ENCODE measurements around the gene CLNS1A. TPM values are rescaled to one million over a fixed set of nuclear protein-coding genes. Genes with fewer than 3 reads are reported as not detected.

CLNS1A gene
- total and polyA plus RNA-seq, 5 donors from 2014 or later = 66.9 to 131 (median 105) TPM

GRCh38 chr11:77611921-77612320, 25.7 kb downstream of the CLNS1A start:
- no peaks in the 10 kb centered on the region for H3K9me3 Mint-ChIP-seq
- no peaks in the 10 kb centered on the region for H3K27me3 Mint-ChIP-seq
- ATAC-seq (ENCODE audit: low read depth in 2 of 2) (no peak), DNase-seq (no peak)
- Histone ChIP-seq H3K27me3 (ENCODE audit: control insufficient read depth, insufficient read depth, low read length) (no peaks in the 10 kb centered on the region), H3K36me3 (ENCODE audit: control insufficient read depth, insufficient read depth, low read length) (peaks cover 48% of the 10 kb centered on the region), H3K4me1 (ENCODE audit: control insufficient read depth, insufficient read depth, low read length, poor library complexity, severe bottlenecking) (no peaks in the 10 kb centered on the region), H3K4me3 (ENCODE audit: low read depth, low read length) (no peak overlapping the region), H3K27ac (ENCODE audit: insufficient read depth, low read length, poor library complexity, severe bottlenecking) (no peak overlapping the region), H3K9me3 (ENCODE audit: control insufficient read depth in 2 of 2, low read length in 2 of 2) (no peaks in the 10 kb centered on the region)
- H3K27ac Mint-ChIP-seq = peak overlapping the region in 1 of 3 donors; percentile 60
- H3K4me1 Mint-ChIP-seq = peaks cover 0 to 5% (median 0%) of the 10 kb centered on the region in 4 donors
- H3K4me3 Mint-ChIP-seq = no peak overlapping the region
- H3K36me3 Mint-ChIP-seq = peaks cover 47% of the 10 kb centered on the region

GRCh38 chr11:77609234-77609633, 28.4 kb downstream of the CLNS1A start:
- Histone ChIP-seq H3K4me3 (ENCODE audit: low read depth, low read length) (no peak overlapping the region), H3K9me3 (ENCODE audit: control insufficient read depth in 2 of 2, low read length in 2 of 2) (no peaks in the 10 kb centered on the region), H3K36me3 (ENCODE audit: control insufficient read depth, insufficient read depth, low read length) (peaks cover 30% of the 10 kb centered on the region), H3K27me3 (ENCODE audit: control insufficient read depth, insufficient read depth, low read length) (no peaks in the 10 kb centered on the region), H3K4me1 (ENCODE audit: control insufficient read depth, insufficient read depth, low read length, poor library complexity, severe bottlenecking) (no peaks in the 10 kb centered on the region), H3K27ac (ENCODE audit: insufficient read depth, low read length, poor library complexity, severe bottlenecking) (no peak overlapping the region)
- Mint-ChIP-seq H3K36me3 (peaks cover 39% of the 10 kb centered on the region), H3K4me1 (peaks cover 0 to 5% (median 0%) of the 10 kb centered on the region in 4 donors), H3K27me3 (no peaks in the 10 kb centered on the region), H3K9me3 (no peaks in the 10 kb centered on the region), H3K4me3 (no peak overlapping the region), H3K27ac (no peak overlapping the region)
- no peak for ATAC-seq (ENCODE audit: low read depth in 2 of 2)
- no peak for DNase-seq

- Mint-ChIP-seq H3K27me3 (no peaks in the 10 kb centered on the region), H3K9me3 (no peaks in the 10 kb centered on the region), H3K4me3 (no peak overlapping the region), H3K4me1 (peaks cover 0 to 2% (median 0%) of the 10 kb centered on the region in 4 donors), H3K27ac (no peak overlapping the region), H3K36me3 (peaks cover 20% of the 10 kb centered on the region)
- Histone ChIP-seq H3K9me3 (ENCODE audit: control insufficient read depth in 2 of 2, low read length in 2 of 2) (no peaks in the 10 kb centered on the region), H3K4me1 (ENCODE audit: control insufficient read depth, insufficient read depth, low read length, poor library complexity, severe bottlenecking) (no peaks in the 10 kb centered on the region), H3K36me3 (ENCODE audit: control insufficient read depth, insufficient read depth, low read length) (peaks cover 15% of the 10 kb centered on the region), H3K4me3 (ENCODE audit: low read depth, low read length) (no peak overlapping the region), H3K27ac (ENCODE audit: insufficient read depth, low read length, poor library complexity, severe bottlenecking) (no peak overlapping the region), H3K27me3 (ENCODE audit: control insufficient read depth, insufficient read depth, low read length) (no peaks in the 10 kb centered on the region)
- ATAC-seq (ENCODE audit: low read depth in 2 of 2) = no peak
- DNase-seq = no peak
These were observed 33.3 kb downstream of the CLNS1A start for GRCh38 chr11:77604281-77604680.

- H3K4me1 Mint-ChIP-seq = peaks cover 0 to 2% (median 0%) of the 10 kb centered on the region in 4 donors
- Histone ChIP-seq H3K36me3 (ENCODE audit: control insufficient read depth, insufficient read depth, low read length) (peaks cover 7% of the 10 kb centered on the region), H3K27me3 (ENCODE audit: control insufficient read depth, insufficient read depth, low read length) (no peaks in the 10 kb centered on the region), H3K4me3 (ENCODE audit: low read depth, low read length) (no peak overlapping the region), H3K4me1 (ENCODE audit: control insufficient read depth, insufficient read depth, low read length, poor library complexity, severe bottlenecking) (no peaks in the 10 kb centered on the region), H3K9me3 (ENCODE audit: control insufficient read depth in 2 of 2, low read length in 2 of 2) (no peaks in the 10 kb centered on the region), H3K27ac (ENCODE audit: insufficient read depth, low read length, poor library complexity, severe bottlenecking) (no peak overlapping the region)
- peaks cover 12% of the 10 kb centered on the region for H3K36me3 Mint-ChIP-seq
- DNase-seq = no peak
- no peak overlapping the region for H3K27ac Mint-ChIP-seq
- no peak overlapping the region for H3K4me3 Mint-ChIP-seq
- no peaks in the 10 kb centered on the region for H3K9me3 Mint-ChIP-seq
- no peaks in the 10 kb centered on the region for H3K27me3 Mint-ChIP-seq
- no peak for ATAC-seq (ENCODE audit: low read depth in 2 of 2)
These were observed 35.1 kb downstream of the CLNS1A start for GRCh38 chr11:77602381-77603088.

- Histone ChIP-seq H3K4me1 (ENCODE audit: control insufficient read depth, insufficient read depth, low read length, poor library complexity, severe bottlenecking) (no peaks in the 10 kb centered on the region), H3K27ac (ENCODE audit: insufficient read depth, low read length, poor library complexity, severe bottlenecking) (no peak overlapping the region), H3K4me3 (ENCODE audit: low read depth, low read length) (no peak overlapping the region), H3K9me3 (ENCODE audit: control insufficient read depth in 2 of 2, low read length in 2 of 2) (no peaks in the 10 kb centered on the region), H3K36me3 (ENCODE audit: control insufficient read depth, insufficient read depth, low read length) (no peaks in the 10 kb centered on the region), H3K27me3 (ENCODE audit: control insufficient read depth, insufficient read depth, low read length) (no peaks in the 10 kb centered on the region)
- H3K4me1 Mint-ChIP-seq = peaks cover 0 to 2% (median 0%) of the 10 kb centered on the region in 4 donors
- DNase-seq (no peak), ATAC-seq (ENCODE audit: low read depth in 2 of 2) (no peak)
- no peaks in the 10 kb centered on the region for H3K27me3 Mint-ChIP-seq
- H3K9me3 Mint-ChIP-seq = no peaks in the 10 kb centered on the region
- no peak overlapping the region for H3K4me3 Mint-ChIP-seq
- no peak overlapping the region for H3K27ac Mint-ChIP-seq
- H3K36me3 Mint-ChIP-seq = no peaks in the 10 kb centered on the region
These were observed 39.4 kb downstream of the CLNS1A start for GRCh38 chr11:77598195-77598594.

GRCh38 chr11:77596626-77597025, 41.0 kb downstream of the CLNS1A start:
- H3K27me3 Mint-ChIP-seq = no peaks in the 10 kb centered on the region
- H3K4me1 Mint-ChIP-seq = peaks cover 0 to 2% (median 0%) of the 10 kb centered on the region in 4 donors
- DNase-seq = no peak
- Histone ChIP-seq H3K27me3 (ENCODE audit: control insufficient read depth, insufficient read depth, low read length) (no peaks in the 10 kb centered on the region), H3K4me3 (ENCODE audit: low read depth, low read length) (no peak overlapping the region), H3K27ac (ENCODE audit: insufficient read depth, low read length, poor library complexity, severe bottlenecking) (no peak overlapping the region), H3K4me1 (ENCODE audit: control insufficient read depth, insufficient read depth, low read length, poor library complexity, severe bottlenecking) (no peaks in the 10 kb centered on the region), H3K36me3 (ENCODE audit: control insufficient read depth, insufficient read depth, low read length) (no peaks in the 10 kb centered on the region), H3K9me3 (ENCODE audit: control insufficient read depth in 2 of 2, low read length in 2 of 2) (no peaks in the 10 kb centered on the region)
- no peaks in the 10 kb centered on the region for H3K9me3 Mint-ChIP-seq
- no peak overlapping the region for H3K27ac Mint-ChIP-seq
- H3K4me3 Mint-ChIP-seq = no peak overlapping the region
- no peaks in the 10 kb centered on the region for H3K36me3 Mint-ChIP-seq
- ATAC-seq (ENCODE audit: low read depth in 2 of 2) = no peak

- Histone ChIP-seq H3K27me3 (ENCODE audit: control insufficient read depth, insufficient read depth, low read length) (no peaks in the 10 kb centered on the region), H3K9me3 (ENCODE audit: control insufficient read depth in 2 of 2, low read length in 2 of 2) (no peaks in the 10 kb centered on the region), H3K27ac (ENCODE audit: insufficient read depth, low read length, poor library complexity, severe bottlenecking) (no peak overlapping the region), H3K36me3 (ENCODE audit: control insufficient read depth, insufficient read depth, low read length) (no peaks in the 10 kb centered on the region), H3K4me3 (ENCODE audit: low read depth, low read length) (no peak overlapping the region), H3K4me1 (ENCODE audit: control insufficient read depth, insufficient read depth, low read length, poor library complexity, severe bottlenecking) (peaks cover 13% of the 10 kb centered on the region)
- DNase-seq (no peak), ATAC-seq (ENCODE audit: low read depth in 2 of 2) (no peak)
- Mint-ChIP-seq H3K27me3 (peaks cover 2% of the 10 kb centered on the region), H3K36me3 (no peaks in the 10 kb centered on the region), H3K4me3 (no peak overlapping the region), H3K27ac (no peak overlapping the region), H3K4me1 (peaks cover 1 to 16% (median 10%) of the 10 kb centered on the region in 4 donors), H3K9me3 (no peaks in the 10 kb centered on the region)
These were observed 43.7 kb downstream of the CLNS1A start for GRCh38 chr11:77593883-77594282.

- Histone ChIP-seq H3K27ac (ENCODE audit: insufficient read depth, low read length, poor library complexity, severe bottlenecking) (no peak overlapping the region), H3K4me1 (ENCODE audit: control insufficient read depth, insufficient read depth, low read length, poor library complexity, severe bottlenecking) (peaks cover 16% of the 10 kb centered on the region), H3K27me3 (ENCODE audit: control insufficient read depth, insufficient read depth, low read length) (no peaks in the 10 kb centered on the region), H3K9me3 (ENCODE audit: control insufficient read depth in 2 of 2, low read length in 2 of 2) (no peaks in the 10 kb centered on the region), H3K4me3 (ENCODE audit: low read depth, low read length) (no peak overlapping the region), H3K36me3 (ENCODE audit: control insufficient read depth, insufficient read depth, low read length) (no peaks in the 10 kb centered on the region)
- Mint-ChIP-seq H3K4me3 (no peak overlapping the region), H3K9me3 (no peaks in the 10 kb centered on the region), H3K4me1 (peaks cover 4 to 24% (median 11%) of the 10 kb centered on the region in 4 donors), H3K27ac (no peak overlapping the region), H3K27me3 (peaks cover 9% of the 10 kb centered on the region), H3K36me3 (no peaks in the 10 kb centered on the region)
- DNase-seq = no peak
- ATAC-seq (ENCODE audit: low read depth in 2 of 2) = no peak
These were observed 44.9 kb downstream of the CLNS1A start for GRCh38 chr11:77592727-77593126.

Data from CD4-positive, CD25-positive, alpha-beta regulatory T cell (primary cell).